GM18508 (cell line): ENCODE measurements around the gene ZNF273.

ENCODE experiments used
- ATAC-seq: cut with Tn5 transposase; IDR thresholded peaks from one replicate; pipeline ENCODE4 v1.9.1; 2021; ENCODE audit warnings: moderate number of reproducible peaks; ENCODE audit not compliant: insufficient read depth, unreplicated experiment

The ZNF273 gene

GRCh38 chr7:64876792-64877713, 26.0 kb upstream of the ZNF273 start:
- ATAC-seq, result no peak

GRCh38 chr7:64877714-64878610, 25.1 kb upstream of the ZNF273 start:
- no peak for ATAC-seq

- no peak for ATAC-seq
Observed at GRCh38 chr7:64878684-64879083, 24.4 kb upstream of the ZNF273 start.

GRCh38 chr7:64879086-64879730, 23.9 kb upstream of the ZNF273 start:
- no peak for ATAC-seq

GRCh38 chr7:64879800-64880199, 23.3 kb upstream of the ZNF273 start:
- ATAC-seq, result no peak

- ATAC-seq, result no peak
Observed at GRCh38 chr7:64880322-64881297, 22.5 kb upstream of the ZNF273 start.

GRCh38 chr7:64881461-64882287, 21.4 kb upstream of the ZNF273 start:
- ATAC-seq, result no peak

- ATAC-seq, result no peak
Observed at GRCh38 chr7:64882341-64883112, 20.5 kb upstream of the ZNF273 start.

- no peak for ATAC-seq
Observed at GRCh38 chr7:64883113-64883905, 19.8 kb upstream of the ZNF273 start.

- no peak for ATAC-seq
Observed at GRCh38 chr7:64884085-64884912, 18.8 kb upstream of the ZNF273 start.

- ATAC-seq, result no peak
Observed at GRCh38 chr7:64884913-64885370, 18.1 kb upstream of the ZNF273 start.

- no peak for ATAC-seq
Observed at GRCh38 chr7:64885520-64886240, 17.4 kb upstream of the ZNF273 start.

GRCh38 chr7:64886956-64887545, 16.0 kb upstream of the ZNF273 start:
- ATAC-seq, result no peak

- ATAC-seq, result no peak
Observed at GRCh38 chr7:64887756-64888508, 15.1 kb upstream of the ZNF273 start.

GRCh38 chr7:64888561-64888900, 14.5 kb upstream of the ZNF273 start:
- ATAC-seq, result no peak
